ENCODE measurements around the gene STAM. TPM values are rescaled to one million over a fixed set of nuclear protein-coding genes. Genes with fewer than 3 reads are reported as not detected.

Gene STAM
- total RNA-seq, 1 donor from 2014 or later, result 29.6 TPM

DNA sequence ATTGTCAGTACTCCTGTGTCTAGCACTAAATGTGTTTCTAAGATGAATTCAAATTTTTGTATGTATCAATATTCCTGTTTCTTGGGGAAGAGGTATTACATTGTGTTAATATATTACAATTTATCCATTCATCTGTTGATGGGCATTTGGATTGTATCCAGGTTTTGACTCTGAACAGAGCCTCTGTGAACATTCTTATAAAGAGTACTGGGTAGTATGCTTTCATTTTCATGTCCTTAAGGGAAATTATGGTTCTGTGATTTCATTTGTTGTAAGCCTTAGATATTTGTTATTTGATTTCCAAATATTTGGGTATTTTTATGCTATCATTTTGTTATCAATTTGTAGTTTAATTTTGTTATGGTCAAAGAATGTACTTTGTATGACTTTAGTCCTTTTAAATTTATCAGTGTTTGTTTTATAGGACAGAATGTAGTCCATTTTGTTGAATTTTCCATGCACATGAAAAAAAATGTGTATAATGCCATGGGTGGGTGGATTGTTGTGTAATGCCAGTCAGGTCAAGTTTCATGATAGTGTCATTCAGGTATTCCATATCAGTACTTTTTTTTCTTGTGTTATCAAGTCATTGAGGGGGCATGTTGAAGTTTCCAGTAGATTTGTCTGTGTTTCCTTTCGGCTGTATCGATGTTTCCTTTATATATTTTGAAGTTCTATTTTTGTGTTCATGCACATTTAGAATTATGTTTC, 38.4 kb downstream of the STAM start:
- H3K27me3 ChIP-seq (ENCODE audit: control insufficient read depth, insufficient read depth, low read length), result no peaks in the 10 kb centered on the region
- TF ChIP-seq, protein P1, sequence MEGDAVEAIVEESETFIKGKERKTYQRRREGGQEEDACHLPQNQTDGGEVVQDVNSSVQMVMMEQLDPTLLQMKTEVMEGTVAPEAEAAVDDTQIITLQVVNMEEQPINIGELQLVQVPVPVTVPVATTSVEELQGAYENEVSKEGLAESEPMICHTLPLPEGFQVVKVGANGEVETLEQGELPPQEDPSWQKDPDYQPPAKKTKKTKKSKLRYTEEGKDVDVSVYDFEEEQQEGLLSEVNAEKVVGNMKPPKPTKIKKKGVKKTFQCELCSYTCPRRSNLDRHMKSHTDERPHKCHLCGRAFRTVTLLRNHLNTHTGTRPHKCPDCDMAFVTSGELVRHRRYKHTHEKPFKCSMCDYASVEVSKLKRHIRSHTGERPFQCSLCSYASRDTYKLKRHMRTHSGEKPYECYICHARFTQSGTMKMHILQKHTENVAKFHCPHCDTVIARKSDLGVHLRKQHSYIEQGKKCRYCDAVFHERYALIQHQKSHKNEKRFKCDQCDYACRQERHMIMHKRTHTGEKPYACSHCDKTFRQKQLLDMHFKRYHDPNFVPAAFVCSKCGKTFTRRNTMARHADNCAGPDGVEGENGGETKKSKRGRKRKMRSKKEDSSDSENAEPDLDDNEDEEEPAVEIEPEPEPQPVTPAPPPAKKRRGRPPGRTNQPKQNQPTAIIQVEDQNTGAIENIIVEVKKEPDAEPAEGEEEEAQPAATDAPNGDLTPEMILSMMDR (IDR thresholded peaks at IDR 0.05; ENCODE audit: insufficient read depth, low read length, poor library complexity, severe bottlenecking), result no peak
- no peak overlapping the region for H3K4me3 ChIP-seq (ENCODE audit: low read depth, low read length)
- DNase-seq (ENCODE audit: low read depth), result no peak
- H3K36me3 ChIP-seq (ENCODE audit: control insufficient read depth, insufficient read depth, low read length), result no peaks in the 10 kb centered on the region

GRCh38 chr10:17683541-17683940, 39.6 kb downstream of the STAM start:
- Histone ChIP-seq H3K4me3 (ENCODE audit: low read depth, low read length) (no peak overlapping the region), H3K27me3 (ENCODE audit: control insufficient read depth, insufficient read depth, low read length) (no peaks in the 10 kb centered on the region), H3K36me3 (ENCODE audit: control insufficient read depth, insufficient read depth, low read length) (no peaks in the 10 kb centered on the region)
- no peak for DNase-seq (ENCODE audit: low read depth)
- TF ChIP-seq, protein P1 (IDR thresholded peaks at IDR 0.05; ENCODE audit: insufficient read depth, low read length, poor library complexity, severe bottlenecking), result no peak

GRCh38 chr10:17684537-17684936, 40.6 kb downstream of the STAM start:
- TF ChIP-seq, protein P1 (IDR thresholded peaks at IDR 0.05; ENCODE audit: insufficient read depth, low read length, poor library complexity, severe bottlenecking), result no peak

DNA sequence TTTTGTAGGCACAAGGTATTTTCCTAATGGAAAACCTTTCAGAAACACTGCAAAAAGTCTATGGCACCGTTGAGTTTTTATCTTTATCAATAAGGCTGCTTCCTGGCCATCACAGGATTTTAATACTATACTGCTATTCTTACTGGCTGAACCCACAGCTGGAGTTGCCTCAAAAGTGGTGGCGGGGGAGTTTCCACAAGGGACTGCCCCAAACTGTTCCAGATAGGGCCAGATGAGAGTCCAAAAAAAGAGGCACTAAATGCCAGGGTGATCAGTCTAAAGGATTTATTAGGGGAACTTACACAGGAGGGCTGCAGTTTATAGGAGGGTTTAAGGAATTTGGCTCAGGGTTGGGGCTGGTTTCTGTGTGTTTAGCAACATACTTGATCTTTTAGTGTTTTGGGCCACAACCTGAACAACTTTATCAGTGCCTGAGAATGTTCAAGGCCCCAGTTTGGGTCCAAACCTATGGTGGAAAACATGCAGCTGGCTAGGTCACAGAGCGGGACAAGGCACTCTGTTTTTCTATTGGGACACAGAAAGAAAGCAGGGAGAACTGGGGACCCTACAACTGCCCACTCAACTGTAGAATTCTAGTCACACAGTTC, 41.4 kb downstream of the STAM start:
- Histone ChIP-seq H3K36me3 (ENCODE audit: control insufficient read depth, insufficient read depth, low read length) (no peaks in the 10 kb centered on the region), H3K4me3 (ENCODE audit: low read depth, low read length) (no peak overlapping the region), H3K27me3 (ENCODE audit: control insufficient read depth, insufficient read depth, low read length) (no peaks in the 10 kb centered on the region)
- TF ChIP-seq, protein P1 (IDR thresholded peaks at IDR 0.05; ENCODE audit: insufficient read depth, low read length, poor library complexity, severe bottlenecking), result no peak
- DNase-seq (ENCODE audit: low read depth), result no peak

More at GRCh38 chr10:17684537-17684936, 40.6 kb downstream of the STAM start:
- no peak overlapping the region for H3K4me3 ChIP-seq (ENCODE audit: low read depth, low read length)
- DNase-seq (ENCODE audit: low read depth), result no peak
- no peaks in the 10 kb centered on the region for H3K36me3 ChIP-seq (ENCODE audit: control insufficient read depth, insufficient read depth, low read length)
- H3K27me3 ChIP-seq (ENCODE audit: control insufficient read depth, insufficient read depth, low read length), result no peaks in the 10 kb centered on the region

GRCh38 chr10:17687117-17687831, 43.3 kb downstream of the STAM start:
- TF ChIP-seq, protein P1 (IDR thresholded peaks at IDR 0.05; ENCODE audit: insufficient read depth, low read length, poor library complexity, severe bottlenecking), result no peak
- Histone ChIP-seq H3K27me3 (ENCODE audit: control insufficient read depth, insufficient read depth, low read length) (no peaks in the 10 kb centered on the region), H3K4me3 (ENCODE audit: low read depth, low read length) (no peak overlapping the region), H3K36me3 (ENCODE audit: control insufficient read depth, insufficient read depth, low read length) (no peaks in the 10 kb centered on the region)
- no peak for DNase-seq (ENCODE audit: low read depth)
